Measurements from ENCODE around the gene MGAT1. TPM values are rescaled to one million over a fixed set of nuclear protein-coding genes. Genes with fewer than 3 reads are reported as not detected.

Gene MGAT1
- total and polyA plus RNA-seq, 2 of the 8 experiments (the other 6 are each of a cell fraction or from before 2014, with no cell fraction given), result 66.8 to 77.0 TPM

- Histone ChIP-seq H2BK12ac (ENCODE audit: low read depth, low read length) (no peak overlapping the region), H4K8ac (ENCODE audit: extremely low read depth, insufficient read depth, low read length) (no peak overlapping the region), H3K9me3 (ENCODE audit: insufficient read depth in 2 of 2, low read depth in 1 of 2, low read length in 1 of 2) (no peaks in the 10 kb centered on the region), H2AK5ac (ENCODE audit: low read depth, low read length) (peak overlapping the region; percentile 91; the same call in 1 of the 2 replicates), H3K23ac (ENCODE audit: insufficient read length) (no peak overlapping the region), H2BK20ac (ENCODE audit: low read length) (no peak overlapping the region), H4K91ac (replicated peaks; ENCODE audit: insufficient read length, low read length) (no peak overlapping the region), H3K27ac (ENCODE audit: low read depth, low read length) (no peak overlapping the region), H3K56ac (replicated peaks; ENCODE audit: insufficient read length, low read depth, low read length) (no peak overlapping the region), H3K27me3 (replicated peaks in 1 of 4; ENCODE audit: control insufficient read depth in 3 of 4, extremely low read depth in 1 of 4, insufficient read depth in 3 of 4, low read length in 3 of 4) (no peaks in the 10 kb centered on the region), H4K20me1 (replicated peaks in 1 of 2; ENCODE audit: control insufficient read depth in 1 of 2, insufficient read depth in 2 of 2, low read length in 2 of 2) (peaks cover 23 to 46% of the 10 kb centered on the region in 2 experiments), H2BK15ac (ENCODE audit: low read length) (0 out of 2 replicates have a peak overlapping the region, but pooled peaks have one; percentile 29), H3K4me3 (ENCODE audit: extremely low read depth in 1 of 4, insufficient read depth in 2 of 4, low read depth in 3 of 4, low read length in 4 of 4) (no peak overlapping the region), H3K79me1 (ENCODE audit: low read depth, low read length) (peaks cover 37% of the 10 kb centered on the region), H3K14ac (ENCODE audit: insufficient read length) (no peak overlapping the region), H3K4me2 (ENCODE audit: insufficient read depth in 1 of 2, low read depth in 2 of 2, low read length in 2 of 2) (no peak overlapping the region), H2BK5ac (ENCODE audit: low read depth, low read length) (no peak overlapping the region; the same call in 1 of the 2 replicates), H2BK120ac (replicated peaks; ENCODE audit: low read depth, low read length) (no peak overlapping the region), H3K23me2 (ENCODE audit: low read depth, low read length) (no peaks in the 10 kb centered on the region; the same call in 1 of the 2 replicates), H3K4ac (replicated peaks; ENCODE audit: insufficient read length, low read depth, low read length) (no peak overlapping the region), H4K5ac (ENCODE audit: insufficient read length, low read depth, low read length) (no peak overlapping the region), H3K36me3 (ENCODE audit: control insufficient read depth in 2 of 4, insufficient read depth in 4 of 4, low read length in 3 of 4) (peaks cover 0 to 9% (median 1%) of the 10 kb centered on the region in 4 experiments; a peak in 5 of 8 replicates), H3K79me2 (ENCODE audit: control insufficient read depth in 1 of 2, insufficient read depth in 2 of 2, low read length in 2 of 2) (peaks cover 29 to 93% of the 10 kb centered on the region in 2 experiments), H2AFZ (ENCODE audit: low read length) (no peak overlapping the region), H3K18ac (ENCODE audit: extremely low read depth, low read length) (no peak overlapping the region), H3K4me1 (replicated peaks in 1 of 4; ENCODE audit: control insufficient read depth in 3 of 4, insufficient read depth in 4 of 4, low read length in 3 of 4) (peaks cover 4 to 10% (median 7%) of the 10 kb centered on the region in 4 experiments), H3K9ac (replicated peaks in 1 of 4; ENCODE audit: extremely low read depth in 1 of 4, low read depth in 3 of 4, low read length in 3 of 4) (no peak overlapping the region)
- POLR2A ChIA-PET (ENCODE audit: partially characterized antibody), result interaction anchor here (1.0 kb wide), 1 partner anchor 40 kb away, joined by 3 read pairs; no protein-coding TSS in a partner anchor
- TF ChIP-seq TBP (IDR thresholded peaks at IDR 0.05; ENCODE audit: low read depth, low read length), result no peak
- TF ChIP-seq PHF8 (conservative IDR thresholded peaks at IDR 0.05; ENCODE audit: low read depth, low read length), result no peak
- no peak for TF ChIP-seq RFX5 (IDR thresholded peaks at IDR 0.05; ENCODE audit: borderline replicate concordance, low read depth, low read length)
- TF ChIP-seq SAP30 (IDR thresholded peaks at IDR 0.05; ENCODE audit: insufficient read depth, insufficient replicate concordance, low read length), result no peak
- TF ChIP-seq EGR1 (IDR thresholded peaks at IDR 0.05; ENCODE audit: borderline replicate concordance, low read depth, low read length), result no peak
- TF ChIP-seq TAF7 (optimal IDR thresholded peaks at IDR 0.05; ENCODE audit: borderline replicate concordance, low read depth, low read length), result no peak
- TF ChIP-seq EZH2 (IDR thresholded peaks at IDR 0.05; ENCODE audit: low read depth, low read length, severe bottlenecking), result no peak
- TF ChIP-seq SIX5 (IDR thresholded peaks at IDR 0.05; ENCODE audit: low read depth, low read length), result no peak
- no peak for TF ChIP-seq HDAC2 (IDR thresholded peaks at IDR 0.05; ENCODE audit: borderline replicate concordance in 1 of 2, low read depth in 2 of 2, low read length in 2 of 2)
- no peak for FAIRE-seq
- WGBS, 2 experiments (ENCODE audit: extremely low coverage in 1 of 2, insufficient coverage in 1 of 2, insufficient read length in 1 of 2, insufficient replicate concordance in 2 of 2, low coverage in 1 of 2, low lambda C conversion rate in 2 of 2, missing lambda C conversion rate in 1 of 2), result 85% methylated on average over 8 of the region's 10 CpGs; no CpG with 5 or more reads in 1 of the 2 experiments
- CTCF ChIA-PET (ENCODE audit: partially characterized antibody), result interaction anchor here (0.7 to 6.4 kb wide), 5 partner anchors 9 to 186 kb away, joined by 3 to 99 read pairs (median 4); no protein-coding TSS in a partner anchor
- DNase-seq (ENCODE audit: low read depth in 1 of 2, low spot score in 2 of 2), result peak in 1 of 2 experiments; percentile 23
Observed at GRCh38 chr5:180797256-180798192, 5.1 kb downstream of the MGAT1 start.
